GM18951 (cell line): Measurements from ENCODE around the gene ZNF592.

Experiments used
- POLR2A ChIP-seq: IDR thresholded peaks from 4 replicates; pipeline ENCODE4 v1.6.1; 2011; ENCODE audit warnings: mild to moderate bottlenecking; ENCODE audit not compliant: insufficient read length, insufficient read depth; ENCODE audit errors: extremely low read depth
- in situ Hi-C: fragments of 300-500 bp; cut with MboI; formaldehyde crosslinking; loops from one replicate; pipeline ENCODE4 v1.12.0; 2022; ENCODE audit warnings: low sequenced_read_pairs, mixed read lengths, inconsistent platforms; ENCODE audit not compliant: unreplicated experiment

Gene ZNF592

GRCh38 chr15:84755736-84756527, 7.5 kb downstream of the ZNF592 start:
- in situ Hi-C loops = no loop called here
- TF ChIP-seq POLR2A = no peak

- in situ Hi-C loops = no loop called here
- no peak for TF ChIP-seq POLR2A
Measured at GRCh38 chr15:84759018-84759417, 10.6 kb downstream of the ZNF592 start.

- in situ Hi-C loops = no loop called here
- TF ChIP-seq POLR2A = no peak
Measured at GRCh38 chr15:84760219-84760618, 11.8 kb downstream of the ZNF592 start.

DNA sequence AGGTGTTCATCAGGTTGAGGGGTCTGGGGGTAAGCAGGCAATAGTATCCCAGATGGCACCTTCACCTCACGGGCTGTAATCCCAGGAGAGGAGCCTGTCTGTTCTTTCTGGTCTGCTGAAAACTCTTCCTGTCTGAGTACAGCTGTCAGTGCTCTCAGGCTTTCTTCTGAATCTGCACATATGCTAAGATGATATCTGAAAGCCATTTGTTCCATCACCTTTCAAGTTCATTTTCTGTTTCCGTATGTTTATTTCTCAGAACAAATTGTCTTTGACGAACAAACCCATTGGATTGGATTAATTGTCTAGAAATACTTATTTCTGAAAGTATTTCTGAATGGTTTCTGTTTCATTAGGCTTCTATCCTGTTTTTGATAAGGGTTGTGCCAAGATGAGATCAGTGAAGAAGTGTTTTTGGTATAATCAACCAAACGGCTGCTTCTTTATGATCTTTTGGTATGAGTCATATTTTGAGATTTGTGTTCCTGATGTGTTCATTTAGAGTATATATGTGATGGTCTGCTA, 13.3 kb downstream of the ZNF592 start:
- TF ChIP-seq POLR2A = no peak
- in situ Hi-C loops = no loop called here

DNA sequence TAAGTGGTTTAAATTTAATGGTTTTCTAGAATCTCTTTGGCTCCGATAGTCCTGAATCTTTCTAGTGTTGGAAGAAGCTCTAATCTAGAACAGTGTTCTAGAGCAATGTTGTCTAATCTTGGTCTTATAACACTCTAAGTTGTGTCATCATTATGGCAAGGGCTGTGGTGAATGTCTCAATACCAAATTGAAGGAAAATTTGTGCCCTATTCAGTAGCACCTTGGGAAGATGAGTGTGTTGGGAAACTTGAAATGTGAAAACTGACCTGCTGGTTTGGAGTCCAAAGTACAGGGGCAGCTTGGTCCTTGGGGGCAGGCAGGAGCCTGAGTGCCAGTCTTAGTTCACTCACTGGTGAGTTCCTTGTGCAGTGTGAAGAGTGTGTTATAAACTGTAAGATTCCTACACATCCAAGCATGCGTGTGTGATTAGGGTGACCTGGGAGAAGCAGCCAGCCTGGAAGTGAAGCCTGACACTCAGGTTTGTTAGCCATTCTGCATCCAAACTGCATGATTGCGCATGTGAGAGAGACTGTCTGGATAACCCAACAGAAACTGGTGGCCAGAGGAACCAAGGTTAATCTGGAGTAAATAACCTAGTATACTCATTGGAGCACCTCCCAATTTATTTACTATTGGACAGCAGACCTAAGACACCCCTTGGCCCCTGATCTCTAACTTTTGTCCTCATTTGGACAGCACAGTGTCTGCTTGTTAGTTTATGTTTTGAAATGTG, 14.6 kb downstream of the ZNF592 start:
- TF ChIP-seq POLR2A = no peak
- in situ Hi-C loops = no loop called here

DNA sequence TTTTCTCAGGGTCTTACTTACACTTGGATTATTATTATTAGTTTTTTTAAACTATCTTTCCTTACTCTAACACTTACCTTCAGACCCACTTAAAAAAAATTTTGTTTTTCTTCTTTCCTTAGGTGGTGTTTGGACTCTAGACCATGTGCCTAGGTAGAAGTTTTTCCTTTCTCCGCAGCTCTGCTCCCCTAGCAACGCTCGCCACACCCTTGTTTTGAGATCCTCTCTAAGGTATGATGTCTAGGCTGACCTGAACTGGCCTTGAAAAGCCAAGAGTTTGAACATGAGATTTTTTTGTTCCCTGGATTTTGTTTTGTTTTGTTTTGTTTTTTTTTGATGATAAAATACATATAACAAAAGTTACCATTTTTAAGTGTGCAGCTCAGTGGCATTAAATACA, 16.2 kb downstream of the ZNF592 start:
- no peak for TF ChIP-seq POLR2A
- in situ Hi-C loops = no loop called here

DNA sequence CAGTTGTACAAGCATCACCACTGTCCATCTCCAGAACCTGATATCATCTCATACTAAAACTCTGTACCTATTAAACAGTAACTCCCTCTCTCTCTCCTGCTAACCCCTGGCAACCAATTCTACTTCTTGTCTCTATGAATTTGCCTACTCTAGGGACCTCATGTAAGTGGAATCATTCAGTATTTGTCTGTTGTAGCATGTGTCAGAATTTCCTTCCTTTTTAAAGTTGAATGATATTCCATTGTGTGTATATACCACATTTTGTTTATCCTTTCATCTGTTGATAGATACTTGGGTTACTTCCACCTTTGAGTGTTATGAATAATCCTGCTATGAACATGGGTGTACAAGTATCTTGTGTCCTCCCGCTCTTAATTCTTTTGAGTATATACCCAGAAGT, 16.6 kb downstream of the ZNF592 start:
- in situ Hi-C loops = no loop called here
- TF ChIP-seq POLR2A = no peak

DNA sequence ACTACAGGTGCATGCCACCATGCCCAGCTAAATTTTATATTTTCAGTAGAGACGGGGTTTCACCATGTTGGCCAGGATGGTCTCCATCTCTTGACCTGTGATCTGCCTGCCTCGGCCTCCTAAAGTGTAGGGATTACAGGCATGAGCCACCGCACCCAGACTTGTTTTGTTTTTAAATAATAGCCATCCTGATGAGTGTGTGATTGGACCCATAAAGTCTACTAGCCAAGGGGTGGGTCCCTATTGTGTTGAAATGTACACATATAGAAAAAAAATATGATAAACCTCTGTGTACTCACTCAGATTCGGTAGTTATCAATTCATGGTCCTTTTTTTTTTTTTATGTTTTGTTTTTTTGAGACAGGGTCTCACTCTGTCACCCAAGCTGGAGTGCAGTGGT, 17.3 kb downstream of the ZNF592 start:
- in situ Hi-C loops = no loop called here
- no peak for TF ChIP-seq POLR2A

GRCh38 chr15:84766461-84767035, 18.2 kb downstream of the ZNF592 start:
- TF ChIP-seq POLR2A = no peak
- in situ Hi-C loops = no loop called here

DNA sequence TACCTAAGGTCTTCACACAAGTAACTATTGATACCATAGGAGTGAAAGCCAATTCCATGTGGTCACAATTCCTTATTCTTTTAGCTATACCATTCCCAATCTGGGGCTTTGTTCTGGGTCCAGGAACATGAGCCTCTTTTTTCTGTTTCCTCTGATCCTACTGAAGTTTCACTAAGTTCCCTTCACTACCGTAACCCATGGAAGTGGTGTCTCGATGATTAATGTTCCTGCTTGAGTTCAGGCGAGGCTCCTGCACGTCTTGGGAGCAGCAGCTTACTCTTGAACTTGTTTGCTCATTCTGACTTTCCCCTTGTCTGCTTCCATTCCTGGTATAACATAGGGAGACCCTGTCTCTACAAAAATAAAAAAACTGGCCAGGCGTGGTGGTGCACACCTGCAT, 23.6 kb downstream of the ZNF592 start:
- in situ Hi-C loops = no loop called here
- no peak for TF ChIP-seq POLR2A

DNA sequence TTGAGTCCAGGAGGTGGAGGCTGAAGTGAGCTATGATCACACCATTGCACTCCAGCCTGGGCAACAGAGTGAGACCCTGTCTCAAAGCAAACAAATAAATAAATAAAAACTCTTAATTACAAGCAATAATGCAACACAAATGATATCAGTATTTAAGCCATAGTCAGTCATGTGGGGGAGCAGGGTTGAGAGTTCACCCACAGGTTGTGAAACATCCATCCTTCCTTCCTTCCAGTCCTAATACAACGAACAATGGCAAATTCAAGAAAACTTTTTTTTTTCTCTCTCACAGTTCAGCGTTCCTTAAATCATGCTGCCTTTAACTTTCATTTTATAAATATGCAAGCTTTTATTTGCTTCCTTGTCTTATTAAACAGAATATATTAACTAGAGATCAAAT, 24.1 kb downstream of the ZNF592 start:
- no peak for TF ChIP-seq POLR2A
- in situ Hi-C loops = no loop called here

DNA sequence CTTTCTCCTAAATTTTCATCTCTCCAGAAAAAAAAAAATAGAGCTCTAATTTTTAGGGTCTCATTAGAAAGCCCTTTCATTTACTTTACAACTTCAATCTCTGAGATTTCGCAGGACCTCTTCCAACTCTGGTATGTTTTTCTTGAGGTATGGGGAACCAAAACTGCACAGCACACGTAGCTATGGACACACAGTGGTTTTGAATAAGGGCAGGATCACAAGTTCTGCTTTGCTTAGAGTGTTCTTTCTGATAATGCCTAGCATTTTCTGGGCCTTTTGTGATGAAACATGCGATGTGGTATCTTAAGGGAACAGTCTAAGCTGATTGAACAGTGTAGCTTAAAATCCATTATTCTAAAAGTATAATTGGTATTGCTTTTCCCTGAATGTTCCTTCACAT, 25.3 kb downstream of the ZNF592 start:
- no peak for TF ChIP-seq POLR2A
- in situ Hi-C loops = no loop called here

GRCh38 chr15:84775867-84776449, 27.6 kb downstream of the ZNF592 start:
- in situ Hi-C loops = no loop called here

GRCh38 chr15:84778194-84778593, 29.8 kb downstream of the ZNF592 start:
- in situ Hi-C loops = no loop called here
- TF ChIP-seq POLR2A = no peak

More at GRCh38 chr15:84775867-84776449, 27.6 kb downstream of the ZNF592 start:
- TF ChIP-seq POLR2A = no peak

GRCh38 chr15:84780492-84780891, 32.1 kb downstream of the ZNF592 start:
- in situ Hi-C loops = no loop called here
- TF ChIP-seq POLR2A = no peak
